Measurements from ENCODE around the gene TFIP11. TPM values are rescaled to one million over a fixed set of nuclear protein-coding genes. Genes with fewer than 3 reads are reported as not detected.
A peak's percentile ranks its signal among the peaks of the same experiment; 100 is the strongest.

The TFIP11 gene
- total RNA-seq, 2 donors from 2014 or later: 28.4 to 28.9 TPM

DNA sequence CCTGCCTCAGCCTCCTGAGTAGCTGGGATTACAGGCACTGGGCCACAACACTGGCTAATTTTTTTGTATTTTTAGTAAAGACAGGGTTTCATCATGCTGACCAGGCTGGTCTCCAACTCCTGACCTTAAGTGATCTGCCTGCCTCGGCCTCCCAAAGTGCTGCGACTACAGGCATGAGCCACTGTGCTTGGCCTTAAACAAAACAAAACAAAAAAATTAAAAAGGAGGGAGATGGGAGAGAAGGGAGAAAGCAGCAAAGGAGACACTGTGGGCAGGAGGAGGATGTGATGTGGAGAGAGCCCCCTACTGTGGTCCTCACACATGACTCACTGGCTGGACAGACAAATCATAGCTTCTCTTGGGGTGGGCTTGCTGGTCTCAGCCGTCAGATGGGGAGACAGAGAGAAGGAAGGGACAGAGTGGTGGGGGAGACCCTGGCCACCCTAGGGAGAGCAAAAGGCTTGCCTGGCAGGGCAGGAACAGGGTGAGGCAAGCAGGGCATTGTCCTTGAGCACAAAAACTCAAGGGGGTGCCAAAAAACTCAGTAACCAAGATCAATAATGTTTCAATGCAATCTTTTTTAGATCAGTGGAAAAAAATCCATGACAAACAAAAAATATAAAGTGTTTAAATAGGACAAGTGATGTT, 46.1 kb upstream of the TFIP11 start:
- Histone ChIP-seq H3K27me3 (ENCODE audit: control insufficient read depth, insufficient read depth, low read length, poor library complexity, severe bottlenecking) (no peaks in the 10 kb centered on the region), H3K9ac (ENCODE audit: extremely low read depth, low read length, poor library complexity, severe bottlenecking) (no peak overlapping the region), H3K36me3 (ENCODE audit: control insufficient read depth, insufficient read depth, low read length) (no peaks in the 10 kb centered on the region), H3K4me3 (ENCODE audit: low read length) (no peak overlapping the region), H3K27ac (ENCODE audit: low read depth, low read length) (no peak overlapping the region), H3K4me1 (ENCODE audit: control insufficient read depth, insufficient read depth, low read length) (peaks cover 6% of the 10 kb centered on the region), H3K9me3 (ENCODE audit: control insufficient read depth, low read length) (no peaks in the 10 kb centered on the region)
- H3K4me1 Mint-ChIP-seq: peaks cover 28% of the 10 kb centered on the region
- peak overlapping the region; percentile 69 for H3K27ac Mint-ChIP-seq
- 71 to 73% methylated on average over 1 to 3 of the region's 3 CpGs for WGBS, 2 experiments (ENCODE audit: insufficient coverage in 1 of 2, insufficient read length in 1 of 2)
- no peaks in the 10 kb centered on the region for H3K27me3 Mint-ChIP-seq (ENCODE audit: insufficient read depth)
- no peak for DNase-seq
- peaks cover 3% of the 10 kb centered on the region for H3K36me3 Mint-ChIP-seq (ENCODE audit: low read depth)
- no peak overlapping the region for H3K4me3 Mint-ChIP-seq
- no peaks in the 10 kb centered on the region for H3K9me3 Mint-ChIP-seq
- TF ChIP-seq, protein P1, sequence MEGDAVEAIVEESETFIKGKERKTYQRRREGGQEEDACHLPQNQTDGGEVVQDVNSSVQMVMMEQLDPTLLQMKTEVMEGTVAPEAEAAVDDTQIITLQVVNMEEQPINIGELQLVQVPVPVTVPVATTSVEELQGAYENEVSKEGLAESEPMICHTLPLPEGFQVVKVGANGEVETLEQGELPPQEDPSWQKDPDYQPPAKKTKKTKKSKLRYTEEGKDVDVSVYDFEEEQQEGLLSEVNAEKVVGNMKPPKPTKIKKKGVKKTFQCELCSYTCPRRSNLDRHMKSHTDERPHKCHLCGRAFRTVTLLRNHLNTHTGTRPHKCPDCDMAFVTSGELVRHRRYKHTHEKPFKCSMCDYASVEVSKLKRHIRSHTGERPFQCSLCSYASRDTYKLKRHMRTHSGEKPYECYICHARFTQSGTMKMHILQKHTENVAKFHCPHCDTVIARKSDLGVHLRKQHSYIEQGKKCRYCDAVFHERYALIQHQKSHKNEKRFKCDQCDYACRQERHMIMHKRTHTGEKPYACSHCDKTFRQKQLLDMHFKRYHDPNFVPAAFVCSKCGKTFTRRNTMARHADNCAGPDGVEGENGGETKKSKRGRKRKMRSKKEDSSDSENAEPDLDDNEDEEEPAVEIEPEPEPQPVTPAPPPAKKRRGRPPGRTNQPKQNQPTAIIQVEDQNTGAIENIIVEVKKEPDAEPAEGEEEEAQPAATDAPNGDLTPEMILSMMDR (conservative IDR thresholded peaks at IDR 0.05): peak; percentile 20

DNA sequence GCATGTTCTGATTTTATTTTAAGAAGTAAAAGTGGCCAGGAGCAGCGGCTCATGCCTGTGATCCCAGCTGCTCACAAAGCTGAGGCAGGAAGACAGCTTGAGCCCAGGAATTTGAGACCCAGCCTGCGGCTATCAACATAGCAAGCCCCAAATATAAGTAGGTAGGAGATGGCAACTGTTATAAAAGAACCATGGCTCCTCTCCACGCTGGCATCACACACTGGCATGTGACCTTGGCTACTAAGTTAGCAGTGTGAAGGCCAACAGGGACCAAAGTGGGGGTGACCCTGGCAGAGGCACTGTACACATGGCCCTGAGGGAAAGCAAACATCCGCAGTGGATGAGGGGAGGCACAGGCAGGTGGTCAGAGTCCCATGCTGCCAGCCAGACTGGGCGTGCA, 44.6 kb upstream of the TFIP11 start:
- peaks cover 3% of the 10 kb centered on the region for H3K36me3 Mint-ChIP-seq (ENCODE audit: low read depth)
- H3K27me3 Mint-ChIP-seq (ENCODE audit: insufficient read depth): no peaks in the 10 kb centered on the region
- TF ChIP-seq, protein P1 (conservative IDR thresholded peaks at IDR 0.05): no peak
- Histone ChIP-seq H3K4me3 (ENCODE audit: low read length) (no peak overlapping the region), H3K4me1 (ENCODE audit: control insufficient read depth, insufficient read depth, low read length) (peaks cover 6% of the 10 kb centered on the region), H3K36me3 (ENCODE audit: control insufficient read depth, insufficient read depth, low read length) (no peaks in the 10 kb centered on the region), H3K27ac (ENCODE audit: low read depth, low read length) (no peak overlapping the region), H3K27me3 (ENCODE audit: control insufficient read depth, insufficient read depth, low read length, poor library complexity, severe bottlenecking) (no peaks in the 10 kb centered on the region), H3K9ac (ENCODE audit: extremely low read depth, low read length, poor library complexity, severe bottlenecking) (no peak overlapping the region), H3K9me3 (ENCODE audit: control insufficient read depth, low read length) (no peaks in the 10 kb centered on the region)
- H3K4me3 Mint-ChIP-seq: no peak overlapping the region
- peak overlapping the region; percentile 39 for H3K27ac Mint-ChIP-seq
- no peaks in the 10 kb centered on the region for H3K9me3 Mint-ChIP-seq
- 85 to 95% methylated on average over 3 to 5 of the region's 5 CpGs for WGBS, 2 experiments (ENCODE audit: insufficient coverage in 1 of 2, insufficient read length in 1 of 2)
- DNase-seq: no peak
- peaks cover 26% of the 10 kb centered on the region for H3K4me1 Mint-ChIP-seq

DNA sequence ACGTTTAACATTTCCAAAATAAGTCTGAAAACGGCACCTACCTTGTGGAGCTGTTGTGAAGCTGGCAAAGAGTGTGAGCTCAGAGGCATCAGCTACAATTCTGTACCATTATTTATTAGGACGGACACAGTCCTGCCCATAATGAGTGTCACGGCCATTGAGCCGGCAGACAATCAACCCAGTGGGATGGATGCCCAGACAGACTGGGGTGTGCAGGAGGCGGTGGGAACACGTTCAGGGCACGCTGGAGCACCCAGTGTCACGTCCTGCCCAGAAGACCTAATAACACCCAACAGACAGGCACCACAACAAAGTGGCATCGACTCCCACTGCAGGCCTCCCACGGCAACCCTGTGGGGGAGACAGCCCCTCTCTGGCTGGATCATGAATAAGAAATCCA, 43.2 kb upstream of the TFIP11 start:
- Mint-ChIP-seq H3K9me3 (no peaks in the 10 kb centered on the region), H3K4me1 (peaks cover 30% of the 10 kb centered on the region), H3K4me3 (no peak overlapping the region), H3K27ac (no peak overlapping the region), H3K36me3 (ENCODE audit: low read depth) (peaks cover 6% of the 10 kb centered on the region), H3K27me3 (ENCODE audit: insufficient read depth) (no peaks in the 10 kb centered on the region)
- H3K27me3 ChIP-seq (ENCODE audit: control insufficient read depth, insufficient read depth, low read length, poor library complexity, severe bottlenecking): no peaks in the 10 kb centered on the region
- no peak overlapping the region for H3K4me3 ChIP-seq (ENCODE audit: low read length)
- TF ChIP-seq, protein P1 (conservative IDR thresholded peaks at IDR 0.05): no peak
- 93 to 100% methylated on average over 6 to 11 of the region's 11 CpGs for WGBS, 2 experiments (ENCODE audit: insufficient coverage in 1 of 2, insufficient read length in 1 of 2)
- no peak for DNase-seq
- H3K4me1 ChIP-seq (ENCODE audit: control insufficient read depth, insufficient read depth, low read length): peaks cover 6% of the 10 kb centered on the region
- H3K9ac ChIP-seq (ENCODE audit: extremely low read depth, low read length, poor library complexity, severe bottlenecking): no peak overlapping the region
- H3K9me3 ChIP-seq (ENCODE audit: control insufficient read depth, low read length): no peaks in the 10 kb centered on the region
- no peak overlapping the region for H3K27ac ChIP-seq (ENCODE audit: low read depth, low read length)
- H3K36me3 ChIP-seq (ENCODE audit: control insufficient read depth, insufficient read depth, low read length): no peaks in the 10 kb centered on the region

Data from endodermal cell (in vitro differentiated cells).